NCI-H146 (cell line): ENCODE data around the gene SDR9C7.
"Not testable (repeated sequence)": the region's sequence is repeated elsewhere in the genome, so short reads cannot be mapped to it uniquely, and the experiment has no call there.

Experiments
- DNase-seq: peaks from one replicate; lab custom pipeline; 2025; lab: John Stamatoyannopoulos, UW

The SDR9C7 gene

GRCh38 chr12:56933826-56934625 lies at the start of gene SDR9C7:
SDR9C7 (minus strand) TSS chr12:56934408; CDS start chr12:56934261, 147 bp downstream.
- no peak for DNase-seq

GRCh38 chr12:56983386-56983785 lies 49.2 kb upstream of the SDR9C7 start:
- no peak for DNase-seq

GRCh38 chr12:56982578-56983236 lies 48.5 kb upstream of the SDR9C7 start:
- DNase-seq, result not testable (repeated sequence)

GRCh38 chr12:56980941-56981530 lies 46.8 kb upstream of the SDR9C7 start:
- DNase-seq, result no peak

GRCh38 chr12:56980268-56980667 lies 46.1 kb upstream of the SDR9C7 start:
- no peak for DNase-seq

GRCh38 chr12:56979628-56980027 lies 45.4 kb upstream of the SDR9C7 start:
- no peak for DNase-seq

GRCh38 chr12:56978397-56979138 lies 44.4 kb upstream of the SDR9C7 start:
- no peak for DNase-seq

GRCh38 chr12:56977361-56977760 lies 43.2 kb upstream of the SDR9C7 start:
- DNase-seq, result not testable (repeated sequence)

- not testable (repeated sequence) for DNase-seq
Observed at GRCh38 chr12:56974224-56974623, 40.0 kb upstream of the SDR9C7 start.

GRCh38 chr12:56968910-56969309 lies 34.7 kb upstream of the SDR9C7 start:
- not testable (repeated sequence) for DNase-seq

GRCh38 chr12:56965997-56966642 lies 31.9 kb upstream of the SDR9C7 start:
- DNase-seq, result not testable (repeated sequence)

GRCh38 chr12:56965124-56965523 lies 30.9 kb upstream of the SDR9C7 start:
- not testable (repeated sequence) for DNase-seq

GRCh38 chr12:56963557-56963956 lies 29.3 kb upstream of the SDR9C7 start:
- not testable (repeated sequence) for DNase-seq

- not testable (repeated sequence) for DNase-seq
Observed at GRCh38 chr12:56962247-56962646, 28.0 kb upstream of the SDR9C7 start.

GRCh38 chr12:56958422-56958821 lies 24.2 kb upstream of the SDR9C7 start:
- DNase-seq, result no peak

GRCh38 chr12:56957229-56958052 lies 23.2 kb upstream of the SDR9C7 start, which contains the start of gene RDH16:
RDH16 (minus strand) TSS chr12:56957608; CDS start chr12:56957462, 146 bp downstream.
- DNase-seq, result peak; percentile 11

- no peak for DNase-seq
Observed at GRCh38 chr12:56955631-56956256, 21.5 kb upstream of the SDR9C7 start.

- no peak for DNase-seq
Observed at GRCh38 chr12:56954958-56955355, 20.7 kb upstream of the SDR9C7 start.

GRCh38 chr12:56954057-56954957 lies 20.1 kb upstream of the SDR9C7 start:
- DNase-seq, result no peak
